ENCODE data around the gene ABHD1. TPM values are rescaled to one million over a fixed set of nuclear protein-coding genes. Genes with fewer than 3 reads are reported as not detected.

Gene ABHD1
- total and polyA plus RNA-seq, 4 donors: 0.09 to 2.0 (median 0.61) TPM

GRCh38 chr2:27149570-27150405, 26.2 kb downstream of the ABHD1 start:
- Histone ChIP-seq H3K27ac (ENCODE audit: low read depth in 1 of 2, low read length in 2 of 2) (no peak overlapping the region), H3K4me1 (ENCODE audit: control insufficient read depth in 4 of 4, insufficient read depth in 4 of 4, low read length in 3 of 4) (no peaks in the 10 kb centered on the region), H3K4me3 (ENCODE audit: low read depth in 1 of 3, low read length in 3 of 3) (no peak overlapping the region), H3K36me3 (ENCODE audit: control insufficient read depth in 4 of 4, insufficient read depth in 3 of 4, low read depth in 1 of 4, low read length in 3 of 4) (no peaks in the 10 kb centered on the region), H3K9me3 (ENCODE audit: control insufficient read depth in 4 of 4, low read length in 3 of 4) (no peaks in the 10 kb centered on the region), H3K27me3 (ENCODE audit: control insufficient read depth in 4 of 4, insufficient read depth in 4 of 4, low read length in 3 of 4) (no peaks in the 10 kb centered on the region), H3K9ac (ENCODE audit: low read depth in 1 of 2, low read length in 2 of 2) (no peak overlapping the region)
- 93% methylated on average over 29 of the region's 29 CpGs for WGBS
- DNase-seq (ENCODE audit: low spot score): no peak
- TF ChIP-seq HNF4G (IDR thresholded peaks at IDR 0.05): no peak
- TF ChIP-seq MAX (IDR thresholded peaks at IDR 0.05): no peak
- no peak for TF ChIP-seq GABPA (IDR thresholded peaks at IDR 0.05 in 1 of 2, conservative IDR thresholded peaks at IDR 0.05 in 1 of 2)
- no peak for TF ChIP-seq YY1 (IDR thresholded peaks at IDR 0.05)
- no peak for TF ChIP-seq REST (IDR thresholded peaks at IDR 0.05)
- no peak for TF ChIP-seq FOXA2 (IDR thresholded peaks at IDR 0.05)
- TF ChIP-seq ATF3 (IDR thresholded peaks at IDR 0.05): no peak
- no peak for TF ChIP-seq EGR1 (IDR thresholded peaks at IDR 0.05; ENCODE audit: low read depth in 2 of 2)
- TF ChIP-seq JUND (IDR thresholded peaks at IDR 0.05): no peak
- TF ChIP-seq ZBTB33 (IDR thresholded peaks at IDR 0.05): no peak
- TF ChIP-seq CTCF (IDR thresholded peaks at IDR 0.05; ENCODE audit: low read depth, low read length, missing input control): no peak
- TF ChIP-seq NR2F2 (IDR thresholded peaks at IDR 0.05): no peak
- no peak for TF ChIP-seq HNF4A (conservative IDR thresholded peaks at IDR 0.05)
- no peak for TF ChIP-seq FOXA1 (IDR thresholded peaks at IDR 0.05)
